Thyroid gland (tissue), 4 donors: ENCODE results near the gene LMBR1.

Experiments used
- POLR2A ChIP-seq, 2 donors: fragments of 450-650 bp; IDR thresholded peaks; one replicate each; pipeline ENCODE4 v1.6.1; 2017; ENCODE audit warnings: antibody characterized with exemption in 2 of 2, mild to moderate bottlenecking in 2 of 2, moderate library complexity in 1 of 2
- TF ChIP-seq, protein P1 (sequence below), 6 experiments: fragments of 200-600 bp in 3 of 6; fragments of 450-650 bp in 3 of 6; sonication (generic) in 3 of 6; IDR thresholded peaks; one replicate each; pipeline ENCODE4 v1.5.1; 2016 to 2019; ENCODE audit warnings: antibody characterized with exemption in 6 of 6, mild to moderate bottlenecking in 2 of 6, inconsistent platforms in 1 of 6, moderate library complexity in 1 of 6

DNA sequence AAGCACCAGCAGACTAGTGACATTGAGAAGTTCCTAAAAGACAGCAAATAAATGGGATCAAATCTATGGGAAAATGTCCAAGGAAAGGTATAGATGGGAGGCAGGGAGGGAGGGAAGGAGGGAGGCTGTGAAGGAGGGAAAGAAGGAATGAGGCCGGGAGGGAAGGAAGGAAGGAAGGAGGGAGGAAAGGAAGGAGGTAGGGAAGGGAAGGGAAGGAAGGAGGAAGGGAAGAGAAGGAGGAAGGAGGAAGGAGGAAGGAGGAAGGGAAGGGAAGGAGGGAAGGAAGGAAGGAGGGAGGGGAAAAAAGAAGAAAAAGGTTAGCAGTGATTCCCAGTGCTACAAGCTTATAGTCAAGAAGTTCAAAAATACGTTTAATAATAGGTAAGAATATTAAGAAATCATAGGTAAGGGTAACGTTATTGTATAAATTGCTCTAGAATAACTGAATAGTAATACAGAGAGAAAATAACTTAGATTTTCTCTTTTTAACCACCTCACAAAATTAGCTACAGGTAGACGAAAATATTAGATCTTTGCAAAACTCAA lies 106.9 kb downstream of the LMBR1 start:
- TF ChIP-seq, protein P1, sequence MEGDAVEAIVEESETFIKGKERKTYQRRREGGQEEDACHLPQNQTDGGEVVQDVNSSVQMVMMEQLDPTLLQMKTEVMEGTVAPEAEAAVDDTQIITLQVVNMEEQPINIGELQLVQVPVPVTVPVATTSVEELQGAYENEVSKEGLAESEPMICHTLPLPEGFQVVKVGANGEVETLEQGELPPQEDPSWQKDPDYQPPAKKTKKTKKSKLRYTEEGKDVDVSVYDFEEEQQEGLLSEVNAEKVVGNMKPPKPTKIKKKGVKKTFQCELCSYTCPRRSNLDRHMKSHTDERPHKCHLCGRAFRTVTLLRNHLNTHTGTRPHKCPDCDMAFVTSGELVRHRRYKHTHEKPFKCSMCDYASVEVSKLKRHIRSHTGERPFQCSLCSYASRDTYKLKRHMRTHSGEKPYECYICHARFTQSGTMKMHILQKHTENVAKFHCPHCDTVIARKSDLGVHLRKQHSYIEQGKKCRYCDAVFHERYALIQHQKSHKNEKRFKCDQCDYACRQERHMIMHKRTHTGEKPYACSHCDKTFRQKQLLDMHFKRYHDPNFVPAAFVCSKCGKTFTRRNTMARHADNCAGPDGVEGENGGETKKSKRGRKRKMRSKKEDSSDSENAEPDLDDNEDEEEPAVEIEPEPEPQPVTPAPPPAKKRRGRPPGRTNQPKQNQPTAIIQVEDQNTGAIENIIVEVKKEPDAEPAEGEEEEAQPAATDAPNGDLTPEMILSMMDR (IDR thresholded peaks at IDR 0.05), result no peak
- no peak for TF ChIP-seq POLR2A (IDR thresholded peaks at IDR 0.05)
